Measurements from ENCODE around the gene USP32.
"Not testable (repeated sequence)": the region's sequence is repeated elsewhere in the genome, so short reads cannot be mapped to it uniquely, and the experiment has no call there.

USP32 gene, protein sequence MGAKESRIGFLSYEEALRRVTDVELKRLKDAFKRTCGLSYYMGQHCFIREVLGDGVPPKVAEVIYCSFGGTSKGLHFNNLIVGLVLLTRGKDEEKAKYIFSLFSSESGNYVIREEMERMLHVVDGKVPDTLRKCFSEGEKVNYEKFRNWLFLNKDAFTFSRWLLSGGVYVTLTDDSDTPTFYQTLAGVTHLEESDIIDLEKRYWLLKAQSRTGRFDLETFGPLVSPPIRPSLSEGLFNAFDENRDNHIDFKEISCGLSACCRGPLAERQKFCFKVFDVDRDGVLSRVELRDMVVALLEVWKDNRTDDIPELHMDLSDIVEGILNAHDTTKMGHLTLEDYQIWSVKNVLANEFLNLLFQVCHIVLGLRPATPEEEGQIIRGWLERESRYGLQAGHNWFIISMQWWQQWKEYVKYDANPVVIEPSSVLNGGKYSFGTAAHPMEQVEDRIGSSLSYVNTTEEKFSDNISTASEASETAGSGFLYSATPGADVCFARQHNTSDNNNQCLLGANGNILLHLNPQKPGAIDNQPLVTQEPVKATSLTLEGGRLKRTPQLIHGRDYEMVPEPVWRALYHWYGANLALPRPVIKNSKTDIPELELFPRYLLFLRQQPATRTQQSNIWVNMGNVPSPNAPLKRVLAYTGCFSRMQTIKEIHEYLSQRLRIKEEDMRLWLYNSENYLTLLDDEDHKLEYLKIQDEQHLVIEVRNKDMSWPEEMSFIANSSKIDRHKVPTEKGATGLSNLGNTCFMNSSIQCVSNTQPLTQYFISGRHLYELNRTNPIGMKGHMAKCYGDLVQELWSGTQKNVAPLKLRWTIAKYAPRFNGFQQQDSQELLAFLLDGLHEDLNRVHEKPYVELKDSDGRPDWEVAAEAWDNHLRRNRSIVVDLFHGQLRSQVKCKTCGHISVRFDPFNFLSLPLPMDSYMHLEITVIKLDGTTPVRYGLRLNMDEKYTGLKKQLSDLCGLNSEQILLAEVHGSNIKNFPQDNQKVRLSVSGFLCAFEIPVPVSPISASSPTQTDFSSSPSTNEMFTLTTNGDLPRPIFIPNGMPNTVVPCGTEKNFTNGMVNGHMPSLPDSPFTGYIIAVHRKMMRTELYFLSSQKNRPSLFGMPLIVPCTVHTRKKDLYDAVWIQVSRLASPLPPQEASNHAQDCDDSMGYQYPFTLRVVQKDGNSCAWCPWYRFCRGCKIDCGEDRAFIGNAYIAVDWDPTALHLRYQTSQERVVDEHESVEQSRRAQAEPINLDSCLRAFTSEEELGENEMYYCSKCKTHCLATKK (N-terminal part only)

GRCh38 chr17:60392042-60392844, at the start of gene USP32:
Gene USP32 (minus strand): TSS chr17:60392133. CDS start chr17:60391939, 194 bp downstream.
- TF ChIP-seq, protein P1, sequence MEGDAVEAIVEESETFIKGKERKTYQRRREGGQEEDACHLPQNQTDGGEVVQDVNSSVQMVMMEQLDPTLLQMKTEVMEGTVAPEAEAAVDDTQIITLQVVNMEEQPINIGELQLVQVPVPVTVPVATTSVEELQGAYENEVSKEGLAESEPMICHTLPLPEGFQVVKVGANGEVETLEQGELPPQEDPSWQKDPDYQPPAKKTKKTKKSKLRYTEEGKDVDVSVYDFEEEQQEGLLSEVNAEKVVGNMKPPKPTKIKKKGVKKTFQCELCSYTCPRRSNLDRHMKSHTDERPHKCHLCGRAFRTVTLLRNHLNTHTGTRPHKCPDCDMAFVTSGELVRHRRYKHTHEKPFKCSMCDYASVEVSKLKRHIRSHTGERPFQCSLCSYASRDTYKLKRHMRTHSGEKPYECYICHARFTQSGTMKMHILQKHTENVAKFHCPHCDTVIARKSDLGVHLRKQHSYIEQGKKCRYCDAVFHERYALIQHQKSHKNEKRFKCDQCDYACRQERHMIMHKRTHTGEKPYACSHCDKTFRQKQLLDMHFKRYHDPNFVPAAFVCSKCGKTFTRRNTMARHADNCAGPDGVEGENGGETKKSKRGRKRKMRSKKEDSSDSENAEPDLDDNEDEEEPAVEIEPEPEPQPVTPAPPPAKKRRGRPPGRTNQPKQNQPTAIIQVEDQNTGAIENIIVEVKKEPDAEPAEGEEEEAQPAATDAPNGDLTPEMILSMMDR (IDR thresholded peaks at IDR 0.05; ENCODE audit: borderline replicate concordance, insufficient read depth, low read depth, low read length): peak; percentile 49
- peak within 1 kb of the TSS; percentile 69 for H3K4me3 ChIP-seq (ENCODE audit: low read depth, low read length)

GRCh38 chr17:60439501-60439900, 47.6 kb upstream of the USP32 start:
- TF ChIP-seq, protein P1 (IDR thresholded peaks at IDR 0.05; ENCODE audit: borderline replicate concordance, insufficient read depth, low read depth, low read length): no peak

GRCh38 chr17:60436676-60437075, 44.7 kb upstream of the USP32 start:
- TF ChIP-seq, protein P1 (IDR thresholded peaks at IDR 0.05; ENCODE audit: borderline replicate concordance, insufficient read depth, low read depth, low read length): no peak
- H3K4me3 ChIP-seq (ENCODE audit: low read depth, low read length): no peak overlapping the region

More at GRCh38 chr17:60439501-60439900, 47.6 kb upstream of the USP32 start:
- no peak overlapping the region for H3K4me3 ChIP-seq (ENCODE audit: low read depth, low read length)

- TF ChIP-seq, protein P1 (IDR thresholded peaks at IDR 0.05; ENCODE audit: borderline replicate concordance, insufficient read depth, low read depth, low read length): peak; percentile 73
- no peak overlapping the region for H3K4me3 ChIP-seq (ENCODE audit: low read depth, low read length)
These were observed 43.6 kb upstream of the USP32 start for GRCh38 chr17:60435244-60436167.

GRCh38 chr17:60433021-60433997, 41.4 kb upstream of the USP32 start:
- not testable (repeated sequence) for H3K4me3 ChIP-seq (ENCODE audit: low read depth, low read length)

- H3K4me3 ChIP-seq (ENCODE audit: low read depth, low read length): not testable (repeated sequence)
These were observed 38.6 kb upstream of the USP32 start for GRCh38 chr17:60430561-60430960.

DNA sequence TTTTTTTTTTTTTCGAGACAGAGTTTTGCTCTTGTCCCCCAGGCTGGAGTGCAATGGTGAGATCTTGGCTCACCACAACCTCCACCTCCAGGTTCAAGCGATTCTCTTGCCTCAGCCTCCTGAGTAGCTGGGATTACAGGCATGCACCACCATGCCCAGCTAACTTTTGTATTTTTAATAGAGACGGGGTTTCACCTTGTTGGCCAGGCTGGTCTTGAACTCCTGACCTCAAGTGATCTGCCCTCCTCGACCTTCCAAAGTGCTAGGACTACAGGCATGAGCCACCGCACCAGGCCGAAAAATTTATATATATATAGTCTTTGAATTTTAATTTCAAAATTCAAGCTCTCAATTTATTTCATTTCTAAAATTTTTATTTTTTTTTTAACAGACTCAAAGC, 36.6 kb upstream of the USP32 start:
- H3K4me3 ChIP-seq (ENCODE audit: low read depth, low read length): not testable (repeated sequence)
